ENCODE measurements around the gene SLC16A13. TPM values are rescaled to one million over a fixed set of nuclear protein-coding genes. Genes with fewer than 3 reads are reported as not detected.
"Not testable (repeated sequence)": the region's sequence is repeated elsewhere in the genome, so short reads cannot be mapped to it uniquely, and the experiment has no call there.

SLC16A13 gene
- total RNA-seq, 4 donors from 2014 or later, result 0.51 to 3.4 TPM; not detected in 2

GRCh38 chr17:7045492-7046126 lies 9.8 kb downstream of the SLC16A13 start:
- no peak for TF ChIP-seq POLR2A (IDR thresholded peaks at IDR 0.05)
- TF ChIP-seq, protein P1, sequence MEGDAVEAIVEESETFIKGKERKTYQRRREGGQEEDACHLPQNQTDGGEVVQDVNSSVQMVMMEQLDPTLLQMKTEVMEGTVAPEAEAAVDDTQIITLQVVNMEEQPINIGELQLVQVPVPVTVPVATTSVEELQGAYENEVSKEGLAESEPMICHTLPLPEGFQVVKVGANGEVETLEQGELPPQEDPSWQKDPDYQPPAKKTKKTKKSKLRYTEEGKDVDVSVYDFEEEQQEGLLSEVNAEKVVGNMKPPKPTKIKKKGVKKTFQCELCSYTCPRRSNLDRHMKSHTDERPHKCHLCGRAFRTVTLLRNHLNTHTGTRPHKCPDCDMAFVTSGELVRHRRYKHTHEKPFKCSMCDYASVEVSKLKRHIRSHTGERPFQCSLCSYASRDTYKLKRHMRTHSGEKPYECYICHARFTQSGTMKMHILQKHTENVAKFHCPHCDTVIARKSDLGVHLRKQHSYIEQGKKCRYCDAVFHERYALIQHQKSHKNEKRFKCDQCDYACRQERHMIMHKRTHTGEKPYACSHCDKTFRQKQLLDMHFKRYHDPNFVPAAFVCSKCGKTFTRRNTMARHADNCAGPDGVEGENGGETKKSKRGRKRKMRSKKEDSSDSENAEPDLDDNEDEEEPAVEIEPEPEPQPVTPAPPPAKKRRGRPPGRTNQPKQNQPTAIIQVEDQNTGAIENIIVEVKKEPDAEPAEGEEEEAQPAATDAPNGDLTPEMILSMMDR (IDR thresholded peaks at IDR 0.05), result peak; percentile 72 to 89 (median 85)
- no peak for DNase-seq
- Histone ChIP-seq H3K27ac (peak overlapping the region in 1 of 2 donors; percentile 64), H3K4me1 (peaks cover 0 to 19% of the 10 kb centered on the region in 2 donors), H3K27me3 (peaks cover 0 to 15% of the 10 kb centered on the region in 2 donors), H3K4me3 (peak overlapping the region in 1 of 2 donors; percentile 27), H3K36me3 (no peaks in the 10 kb centered on the region), H3K9me3 (no peaks in the 10 kb centered on the region)
- intact Hi-C loops (cut with DNase I; ENCODE audit: low total_unique reads), result no loop called here

- intact Hi-C loops (cut with DNase I; ENCODE audit: low total_unique reads), result no loop called here
Measured at GRCh38 chr17:7046127-7046724, 10.4 kb downstream of the SLC16A13 start.

DNA sequence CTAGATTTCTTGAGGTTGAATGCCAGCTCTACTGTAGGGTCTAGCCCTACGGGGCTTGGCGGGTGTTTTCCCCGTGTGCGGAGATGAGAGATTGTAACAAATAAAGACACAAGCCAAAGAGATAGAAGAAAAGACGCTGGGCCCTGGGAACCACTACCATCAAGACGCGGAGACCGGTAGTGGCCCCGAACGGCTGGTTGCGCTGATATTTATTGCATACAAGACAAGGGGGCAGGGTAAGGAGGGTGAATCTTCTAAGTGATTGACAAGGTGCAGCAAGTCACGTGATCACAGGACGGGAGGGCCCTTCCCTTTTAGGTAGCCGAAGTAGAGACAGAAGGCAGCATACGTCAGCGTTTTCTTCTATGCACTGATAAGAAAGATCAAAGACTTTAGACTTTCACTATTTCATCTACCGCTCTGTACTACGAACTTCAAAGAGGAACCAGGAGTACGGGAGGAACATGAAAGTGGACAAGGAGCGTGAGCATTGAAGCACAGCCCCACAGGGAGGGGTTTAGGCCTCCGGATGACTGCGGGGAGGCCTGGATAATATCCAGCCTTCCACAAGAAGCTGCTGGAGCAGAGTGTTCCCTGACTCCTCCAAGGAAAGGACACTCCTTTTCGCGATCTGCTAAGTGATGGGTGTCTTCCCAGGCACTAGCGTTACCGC lies 11.0 kb downstream of the SLC16A13 start:
- intact Hi-C loops (cut with DNase I; ENCODE audit: low total_unique reads); H3K9me3 ChIP-seq; H3K36me3 ChIP-seq: not testable (repeated sequence)
- peak; percentile 58 to 66 for DNase-seq
- peak overlapping the region; percentile 64 to 72 for H3K27ac ChIP-seq
- H3K4me3 ChIP-seq, result peak overlapping the region; percentile 25 to 27
- H3K27me3 ChIP-seq, result peaks cover 0 to 15% of the 10 kb centered on the region in 2 donors
- peaks cover 0 to 19% of the 10 kb centered on the region in 2 donors for H3K4me1 ChIP-seq

More at GRCh38 chr17:7046127-7046724, 10.4 kb downstream of the SLC16A13 start:
- TF ChIP-seq POLR2A (IDR thresholded peaks at IDR 0.05), result no peak
- TF ChIP-seq, protein P1 (IDR thresholded peaks at IDR 0.05), result peak in 1 of 4 experiments; percentile 14
- Histone ChIP-seq H3K9me3 (no peaks in the 10 kb centered on the region), H3K4me1 (peaks cover 0 to 19% of the 10 kb centered on the region in 2 donors), H3K4me3 (peak overlapping the region; percentile 25 to 27), H3K27ac (peak overlapping the region; percentile 64 to 72), H3K27me3 (peaks cover 0 to 15% of the 10 kb centered on the region in 2 donors), H3K36me3 (no peaks in the 10 kb centered on the region)
- DNase-seq, result no peak

- no peaks in the 10 kb centered on the region for H3K9me3 ChIP-seq
- H3K36me3 ChIP-seq, result no peaks in the 10 kb centered on the region
- TF ChIP-seq, protein P1 (IDR thresholded peaks at IDR 0.05), result no peak
- no peak for TF ChIP-seq POLR2A (IDR thresholded peaks at IDR 0.05)
- H3K27me3 ChIP-seq, result peaks cover 0 to 10% of the 10 kb centered on the region in 2 donors
- H3K4me1 ChIP-seq, result peaks cover 0 to 13% of the 10 kb centered on the region in 2 donors
- no peak overlapping the region for H3K27ac ChIP-seq
- intact Hi-C loops (cut with DNase I; ENCODE audit: low total_unique reads), result no loop called here
- no peak overlapping the region for H3K4me3 ChIP-seq
- DNase-seq, result no peak
Measured at GRCh38 chr17:7047566-7047965, 11.8 kb downstream of the SLC16A13 start.

- H3K27me3 ChIP-seq, result no peaks in the 10 kb centered on the region
- no peak overlapping the region for H3K27ac ChIP-seq
- H3K4me3 ChIP-seq, result no peak overlapping the region
- DNase-seq, result no peak
- no peaks in the 10 kb centered on the region for H3K36me3 ChIP-seq
- no peak for TF ChIP-seq POLR2A (IDR thresholded peaks at IDR 0.05)
- TF ChIP-seq, protein P1 (IDR thresholded peaks at IDR 0.05), result no peak
- intact Hi-C loops (cut with DNase I; ENCODE audit: low total_unique reads), result no loop called here
- H3K4me1 ChIP-seq, result peaks cover 0 to under 1% of the 10 kb centered on the region in 2 donors
- no peaks in the 10 kb centered on the region for H3K9me3 ChIP-seq
Measured at GRCh38 chr17:7048968-7049367, 13.2 kb downstream of the SLC16A13 start.

DNA sequence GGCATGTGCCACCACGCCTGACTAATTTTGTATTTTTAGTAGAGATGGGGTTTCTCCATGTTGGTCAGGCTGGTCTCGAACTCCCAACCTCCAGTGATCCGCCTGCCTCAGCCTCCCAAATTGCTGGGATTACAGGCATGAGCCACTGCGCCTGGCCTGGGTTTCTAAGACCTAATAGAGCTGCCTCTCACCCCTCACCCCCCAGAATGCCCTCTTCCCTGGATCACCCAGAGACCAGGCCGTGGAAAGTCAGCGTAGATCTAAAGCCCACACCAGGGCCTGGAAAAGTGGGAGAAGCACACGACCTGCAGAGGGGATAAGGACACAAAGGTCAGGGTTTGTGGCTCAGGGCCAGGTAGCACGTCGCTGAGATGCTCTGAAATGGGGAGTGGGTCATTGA lies 14.8 kb downstream of the SLC16A13 start:
- not testable (repeated sequence) for H3K27ac ChIP-seq, H3K4me1 ChIP-seq, DNase-seq, H3K36me3 ChIP-seq, H3K9me3 ChIP-seq, H3K27me3 ChIP-seq, H3K4me3 ChIP-seq
- intact Hi-C loops (cut with DNase I; ENCODE audit: low total_unique reads), result loop anchor here (5.0 to 10.0 kb wide), 2 partner anchors 92 to 244 kb away; partner anchors contain the start of gene YBX2

Data from uterus (tissue), 4 donors.